Left ventricle myocardium superior (tissue), 1 donor: ENCODE measurements around the gene FHIP2A. TPM values are rescaled to one million over a fixed set of nuclear protein-coding genes. Genes with fewer than 3 reads are reported as not detected.
A peak's percentile ranks its signal among the peaks of the same experiment; 100 is the strongest.
"Not testable (repeated sequence)": the region's sequence is repeated elsewhere in the genome, so short reads cannot be mapped to it uniquely, and the experiment has no call there.

ENCODE experiments used
- ATAC-seq: fragments of 200-7000 bp; cut with Tn5 transposase; one replicate; pipeline ENCODE4 v1.9.1; 2020; ENCODE audit warnings: mild to moderate bottlenecking, moderate library complexity
- DNase-seq: peaks from one replicate; pipeline ENCODE4 v3.0.0-alpha.2; 2020
- intact Hi-C: fragments of 100-400 bp; cut with micrococcal nuclease; formaldehyde crosslinking; loops from one replicate; pipeline ENCODE4 v1.11.0; 2022
- long read RNA-seq: library from polyadenylated mRNA; unstranded; transcript quantifications from one replicate; pipeline ENCODE4 v2.0.0, GENCODE V29; 2021
- total RNA-seq: library from RNA; stranded (reverse); fragmentation: NEBNext Ultra II Directional; extraction: Animal tissue kit (Norgen Biotek cat#: 25700); gene quantifications from one replicate; pipeline ENCODE4 v1.2.1, GENCODE V29; 2021
- donor health status: DM: no; HTN: yes; CAD: no; lungs with severe emphysema.

Gene FHIP2A
- total RNA-seq: 29.4 TPM
- long read RNA-seq, full-length matches to known transcripts: 16 of 63 reads
- long read RNA-seq, partial matches to known transcripts: 8 of 63 reads
- long read RNA-seq, other reads (novel, unspliced or antisense): 39 of 63 reads

DNA sequence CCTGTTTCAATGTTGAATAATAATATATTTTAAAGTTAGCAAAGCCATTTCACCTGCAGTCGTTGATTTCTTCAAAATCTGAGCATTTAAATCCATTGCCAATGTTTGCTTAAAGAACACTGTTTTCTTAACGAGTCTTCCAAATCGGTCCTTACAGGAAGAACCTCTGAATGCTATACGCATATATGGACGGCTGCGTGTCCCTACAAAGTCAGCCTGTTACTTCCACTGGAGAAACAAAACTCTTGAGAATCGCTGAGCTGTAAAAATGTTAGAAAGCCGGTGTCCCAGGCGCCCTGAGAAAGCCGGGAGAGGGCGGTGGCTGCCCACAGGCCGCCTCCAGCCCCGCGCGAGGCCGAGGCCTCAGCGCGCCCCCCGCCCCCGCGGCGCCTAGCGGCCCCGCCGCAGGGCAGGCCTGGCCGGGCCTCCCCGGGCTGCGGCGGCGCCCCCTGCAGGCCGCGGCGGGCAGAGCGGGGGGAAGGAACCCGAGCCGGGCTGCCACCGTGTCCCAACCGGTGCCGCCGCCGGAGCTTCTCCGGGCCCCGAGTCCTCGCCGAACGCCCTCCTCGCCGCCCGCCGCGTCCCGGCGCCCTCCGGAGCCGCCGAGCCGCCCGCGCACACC is at the start of gene FHIP2A:
TSS of gene FHIP2A (plus strand) at position 488 of the 622 bp plus-strand sequence. CDS start 299 bp downstream, outside the sequence.
- intact Hi-C loops: no loop called here
- ATAC-seq (peak; percentile 90), DNase-seq (peak; percentile 91)

- intact Hi-C loops: loop anchor here (10.0 kb wide), 1 partner anchor 218 kb away; no protein-coding TSS in a partner anchor
Measured at GRCh38 chr10:114772496-114773196, 48.9 kb upstream of the FHIP2A start.

DNA sequence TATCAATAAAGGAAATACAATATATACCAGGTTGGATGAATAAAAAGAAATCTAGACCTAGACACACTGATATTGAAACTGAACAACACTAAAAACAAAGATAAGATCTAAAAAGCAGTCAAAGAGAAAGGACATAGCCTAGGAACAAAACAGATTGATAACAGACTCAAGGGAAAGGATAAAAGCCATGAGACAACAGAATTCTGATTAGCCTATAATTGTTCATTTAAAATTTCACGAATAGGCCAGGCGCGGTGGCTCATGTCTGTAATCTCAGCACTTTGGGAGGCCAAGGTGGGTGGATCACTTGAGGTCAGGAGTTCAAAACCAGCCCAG is 48.4 kb upstream of the FHIP2A start:
- no peak for DNase-seq
- ATAC-seq: no peak
- intact Hi-C loops: loop anchor here (10.0 kb wide), 1 partner anchor 218 kb away; no protein-coding TSS in a partner anchor

More at GRCh38 chr10:114772496-114773196, 48.9 kb upstream of the FHIP2A start:
- no peak for ATAC-seq
- DNase-seq: no peak

GRCh38 chr10:114775082-114775481 is 46.5 kb upstream of the FHIP2A start:
- ATAC-seq, DNase-seq: not testable (repeated sequence)
- intact Hi-C loops: loop anchor here (10.0 kb wide), 1 partner anchor 220 kb away; no protein-coding TSS in a partner anchor

DNA sequence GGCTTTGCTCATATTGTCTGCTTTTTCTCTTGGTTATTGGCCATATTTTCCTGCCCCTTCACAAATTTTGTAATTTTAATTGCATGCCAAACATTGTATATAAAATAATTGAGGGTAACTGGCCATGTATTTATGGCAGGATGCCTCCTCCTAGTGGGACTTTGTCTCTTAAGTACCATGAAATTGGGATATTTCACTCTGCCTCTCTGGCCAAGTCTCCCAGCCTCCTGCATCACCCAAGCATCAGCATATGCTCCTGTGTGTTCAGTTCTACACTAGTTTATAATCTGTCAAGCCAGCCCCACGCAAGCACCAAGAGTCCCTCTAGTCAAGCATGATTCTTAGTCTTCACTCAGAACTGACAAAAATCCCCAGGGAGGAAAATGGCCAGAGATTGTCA is 44.2 kb upstream of the FHIP2A start:
- DNase-seq (no peak), ATAC-seq (no peak)
- intact Hi-C loops: loop anchor here (10.0 kb wide), 1 partner anchor 223 kb away; no protein-coding TSS in a partner anchor

GRCh38 chr10:114779803-114780576 is 41.6 kb upstream of the FHIP2A start:
- intact Hi-C loops: loop anchor here (10.0 kb wide), 2 partner anchors 225 to 305 kb away; no protein-coding TSS in a partner anchor

DNA sequence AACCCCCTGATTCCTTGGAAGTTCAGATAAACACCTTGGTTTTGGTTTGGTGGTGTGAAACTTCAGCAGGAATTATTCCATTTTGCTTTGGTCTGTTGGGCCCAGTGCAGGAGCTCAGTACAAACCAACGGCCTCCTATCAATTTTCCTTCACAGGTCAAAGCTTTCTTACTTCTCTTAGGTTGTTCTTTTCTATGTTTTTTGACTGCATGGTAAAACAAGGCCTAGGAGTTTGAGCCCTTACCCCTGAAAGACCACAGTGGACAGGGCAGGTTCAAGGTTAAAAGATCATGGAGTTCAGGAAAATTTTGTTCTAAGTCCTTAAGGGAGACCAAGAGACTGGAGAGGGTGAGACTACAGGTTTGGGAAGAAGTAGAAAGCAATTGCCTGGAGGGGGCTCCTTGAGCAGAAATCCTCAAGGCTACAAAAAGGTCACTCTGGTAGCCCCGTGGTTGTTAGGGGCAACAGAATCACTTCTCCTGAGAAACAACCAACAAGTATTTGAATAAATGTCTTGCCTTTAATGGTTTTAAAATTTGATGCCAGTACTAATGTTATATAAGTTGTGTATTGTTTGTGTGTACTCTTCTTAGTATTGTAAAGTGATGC is 40.9 kb upstream of the FHIP2A start:
- intact Hi-C loops: loop anchor here (10.0 kb wide), 1 partner anchor 306 kb away; no protein-coding TSS in a partner anchor

More at GRCh38 chr10:114779803-114780576, 41.6 kb upstream of the FHIP2A start:
- ATAC-seq: no peak
- no peak for DNase-seq

GRCh38 chr10:114782666-114783065 is 38.9 kb upstream of the FHIP2A start:
- intact Hi-C loops: loop anchor here (10.0 kb wide), 1 partner anchor 308 kb away; no protein-coding TSS in a partner anchor
- ATAC-seq (no peak), DNase-seq (no peak)

More for the DNA sequence above, 40.9 kb upstream of the FHIP2A start:
- DNase-seq: no peak
- ATAC-seq: no peak

GRCh38 chr10:114783686-114784085 is 37.9 kb upstream of the FHIP2A start:
- ATAC-seq: peak; percentile 52
- intact Hi-C loops: loop anchor here (10.0 kb wide), 1 partner anchor 309 kb away; no protein-coding TSS in a partner anchor
- peak; percentile 37 for DNase-seq

DNA sequence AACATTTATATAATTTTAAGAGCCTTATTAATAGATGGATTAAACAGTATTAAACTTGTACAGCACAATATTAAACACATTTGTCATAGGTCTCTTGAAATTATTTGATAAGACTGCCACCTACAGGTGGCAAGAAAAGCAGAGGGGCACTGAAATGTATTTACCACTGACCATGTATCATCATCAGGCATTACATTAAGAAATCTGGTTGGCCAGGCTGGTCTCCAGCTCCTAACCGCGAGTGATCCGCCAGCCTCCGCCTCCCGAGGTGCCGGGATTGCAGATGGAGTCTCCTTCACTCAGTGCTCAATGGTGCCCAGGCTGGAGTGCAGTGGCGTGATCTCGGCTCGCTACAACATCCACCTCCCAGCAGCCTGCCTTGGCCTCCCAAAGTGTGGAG is 35.1 kb upstream of the FHIP2A start:
- intact Hi-C loops: loop anchor here (10.0 kb wide), 1 partner anchor 312 kb away; no protein-coding TSS in a partner anchor
- peak; percentile 87 for ATAC-seq
- not testable (repeated sequence) for DNase-seq

DNA sequence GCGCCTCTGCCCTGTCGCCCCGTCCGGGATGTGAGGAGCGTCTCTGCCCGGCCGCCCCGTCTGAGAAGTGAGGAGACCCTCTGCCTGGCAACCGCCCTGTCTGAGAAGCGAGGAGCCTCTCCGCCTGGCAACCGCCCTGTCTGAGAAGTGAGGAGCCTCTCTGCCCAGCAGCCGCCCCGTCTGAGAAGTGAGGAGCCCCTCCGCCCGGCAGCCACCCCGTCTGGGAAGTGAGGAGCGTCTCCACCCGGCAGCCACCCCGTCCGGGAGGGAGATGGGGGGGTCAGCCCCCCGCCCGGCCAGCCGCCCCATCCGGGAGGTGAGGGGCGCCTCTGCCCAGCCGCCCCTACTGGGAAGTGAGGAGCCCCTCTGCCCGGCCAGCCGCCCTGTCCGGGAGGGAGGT is 34.4 kb upstream of the FHIP2A start:
- DNase-seq, ATAC-seq: not testable (repeated sequence)
- intact Hi-C loops: loop anchor here (10.0 kb wide), 1 partner anchor 312 kb away; no protein-coding TSS in a partner anchor

- no peak for ATAC-seq
- intact Hi-C loops: no loop called here
- no peak for DNase-seq
Measured at GRCh38 chr10:114791768-114792167, 29.8 kb upstream of the FHIP2A start.

GRCh38 chr10:114795039-114795438 is 26.5 kb upstream of the FHIP2A start:
- intact Hi-C loops: no loop called here
- no peak for ATAC-seq
- DNase-seq: no peak

DNA sequence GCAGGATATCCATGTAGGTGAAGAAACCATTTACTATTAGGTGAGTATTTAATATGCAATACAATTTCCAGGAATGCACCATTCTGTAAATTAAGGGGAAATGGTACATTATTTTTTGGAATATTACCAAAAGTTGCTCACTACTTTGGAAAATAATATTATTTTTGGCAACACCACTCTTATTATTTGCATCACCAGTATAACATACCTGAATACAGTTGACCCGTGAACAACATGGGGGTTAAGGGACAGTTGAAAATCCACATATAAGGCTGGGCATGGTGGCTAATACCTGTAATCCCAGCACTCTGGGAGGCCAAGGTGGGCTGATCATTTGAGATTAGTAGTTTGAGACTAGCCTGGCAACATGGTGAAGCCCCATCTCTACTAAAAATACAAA is 21.2 kb upstream of the FHIP2A start:
- ATAC-seq (no peak), DNase-seq (no peak)
- intact Hi-C loops: no loop called here

- peak; percentile 90 for ATAC-seq
- intact Hi-C loops: no loop called here
- no peak for DNase-seq
Measured at GRCh38 chr10:114801411-114801813, 20.2 kb upstream of the FHIP2A start.

DNA sequence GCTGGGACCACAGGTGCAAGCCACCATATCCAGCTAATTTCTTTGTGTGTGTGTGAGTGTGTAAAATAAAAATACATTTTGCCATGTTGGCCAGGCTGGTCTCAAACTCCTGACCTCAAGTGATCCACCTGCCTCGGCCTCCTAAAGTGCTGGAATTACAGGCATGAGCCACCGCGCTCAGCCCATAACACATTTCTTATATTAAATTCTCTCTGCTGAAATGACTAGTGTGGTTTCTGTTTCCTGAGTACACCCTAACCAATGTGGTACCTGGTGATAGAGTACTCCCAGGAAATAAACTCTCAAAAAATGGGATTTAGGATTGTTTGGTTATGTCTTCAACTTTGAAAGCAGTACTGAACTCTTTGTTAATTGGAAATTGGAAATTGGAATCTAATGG is 19.4 kb upstream of the FHIP2A start:
- ATAC-seq (no peak), DNase-seq (no peak)
- intact Hi-C loops: no loop called here

DNA sequence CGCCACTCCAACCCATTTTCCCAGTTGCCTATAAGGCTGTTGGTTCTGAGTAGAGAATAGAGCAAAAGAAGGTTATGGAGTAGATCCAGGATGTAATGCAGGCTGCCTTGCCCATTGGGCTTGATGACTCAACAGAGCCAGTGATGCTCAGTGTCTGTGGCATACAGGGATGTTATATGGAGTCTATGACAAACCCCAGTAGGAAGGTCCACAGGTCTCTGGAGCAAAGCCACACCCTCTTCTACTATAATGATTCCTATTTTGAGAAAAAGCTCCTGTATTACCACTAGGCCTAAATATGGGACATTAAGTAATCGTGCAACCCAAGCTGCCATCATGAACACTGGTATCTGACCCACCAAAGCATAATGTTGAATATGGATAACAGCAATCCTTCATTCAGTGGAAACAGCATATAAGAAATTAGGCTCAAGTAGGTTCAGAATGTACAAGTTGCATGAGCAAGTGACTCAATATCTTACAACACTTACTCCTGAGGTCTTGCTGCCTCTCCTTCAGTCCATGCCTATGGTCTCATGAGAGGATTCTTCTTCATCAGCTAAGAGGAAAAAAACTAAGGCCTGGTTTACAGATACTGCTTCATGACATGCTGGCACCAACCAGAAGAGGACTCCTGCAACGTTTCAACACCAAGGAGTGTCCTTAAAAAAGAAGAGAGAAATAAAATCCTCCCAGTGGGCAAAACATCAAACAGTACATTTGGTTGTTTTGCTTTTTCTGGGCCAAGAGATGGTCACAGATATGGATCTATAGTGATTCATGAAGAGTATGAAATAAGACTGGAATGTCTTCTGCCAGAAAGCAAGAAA is 14.8 kb upstream of the FHIP2A start:
- no peak for DNase-seq
- ATAC-seq: no peak
- intact Hi-C loops: no loop called here

DNA sequence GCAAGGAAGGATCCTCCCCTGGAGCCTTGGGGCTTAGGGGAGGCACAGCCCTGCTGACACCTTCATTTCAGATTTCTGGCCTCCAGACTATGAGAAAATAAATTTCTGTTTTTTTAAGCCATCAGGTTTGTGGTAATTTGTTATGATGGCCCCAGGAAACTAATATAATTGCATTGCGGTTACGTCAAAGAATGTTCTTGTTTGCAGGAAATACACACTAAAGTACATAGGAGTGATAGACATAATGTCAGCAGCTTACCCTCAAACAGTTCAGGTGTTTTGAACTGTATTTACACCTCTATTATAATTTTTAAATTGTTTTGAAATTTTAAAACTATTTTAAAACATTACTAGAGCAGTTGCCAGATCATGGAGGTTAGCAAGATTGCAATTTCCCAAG is 12.6 kb upstream of the FHIP2A start:
- intact Hi-C loops: no loop called here
- no peak for DNase-seq
- ATAC-seq: no peak
